ENCODE measurements around the gene ATF7. TPM values are rescaled to one million over a fixed set of nuclear protein-coding genes. Genes with fewer than 3 reads are reported as not detected.
A peak's percentile ranks its signal among the peaks of the same experiment; 100 is the strongest.

ATF7 gene
- total RNA-seq, 2 donors from 2014 or later = 22.1 to 24.7 TPM

GRCh38 chr12:53496752-53497032 lies 129.5 kb downstream of the ATF7 start:
- H3K27me3 ChIP-seq = no peaks in the 10 kb centered on the region
- no peak for DNase-seq (ENCODE audit: low spot score)
- H3K27ac ChIP-seq = peak overlapping the region; percentile 19 to 22
- H3K4me3 ChIP-seq = no peak overlapping the region
- no peaks in the 10 kb centered on the region for H3K36me3 ChIP-seq
- H3K4me1 ChIP-seq = peaks cover 0 to 40% of the 10 kb centered on the region in 2 donors
- no peaks in the 10 kb centered on the region for H3K9me3 ChIP-seq
- no peak for TF ChIP-seq CTCF (IDR thresholded peaks at IDR 0.05)

- Histone ChIP-seq H3K4me1 (peaks cover 0 to 36% of the 10 kb centered on the region in 2 donors), H3K4me3 (no peak overlapping the region), H3K36me3 (no peaks in the 10 kb centered on the region), H3K27me3 (no peaks in the 10 kb centered on the region), H3K9me3 (no peaks in the 10 kb centered on the region), H3K27ac (peak overlapping the region; percentile 19 to 22)
- no peak for TF ChIP-seq CTCF (IDR thresholded peaks at IDR 0.05)
- peak; percentile 83 for DNase-seq (ENCODE audit: low spot score)
These were observed 130.1 kb downstream of the ATF7 start for GRCh38 chr12:53495903-53496751.

GRCh38 chr12:53493610-53494391 lies 132.4 kb downstream of the ATF7 start:
- no peaks in the 10 kb centered on the region for H3K36me3 ChIP-seq
- DNase-seq (ENCODE audit: low spot score) = no peak
- H3K27me3 ChIP-seq = no peaks in the 10 kb centered on the region
- peak overlapping the region; percentile 49 to 60 for H3K4me3 ChIP-seq
- peaks cover 0 to 32% of the 10 kb centered on the region in 2 donors for H3K4me1 ChIP-seq
- TF ChIP-seq CTCF (IDR thresholded peaks at IDR 0.05) = no peak
- H3K9me3 ChIP-seq = no peaks in the 10 kb centered on the region
- peak overlapping the region; percentile 82 to 86 for H3K27ac ChIP-seq

- H3K27ac ChIP-seq = peak overlapping the region; percentile 82 to 86
- H3K4me1 ChIP-seq = peaks cover 0 to 25% of the 10 kb centered on the region in 2 donors
- H3K4me3 ChIP-seq = peak overlapping the region; percentile 49 to 60
- no peaks in the 10 kb centered on the region for H3K27me3 ChIP-seq
- no peak for TF ChIP-seq CTCF (IDR thresholded peaks at IDR 0.05)
- peaks cover 3% of the 10 kb centered on the region for H3K36me3 ChIP-seq
- H3K9me3 ChIP-seq = no peaks in the 10 kb centered on the region
- DNase-seq (ENCODE audit: low spot score) = peak; percentile 96
These were observed 133.2 kb downstream of the ATF7 start for GRCh38 chr12:53492830-53493609.

GRCh38 chr12:53492188-53492587 lies 134.0 kb downstream of the ATF7 start:
- Histone ChIP-seq H3K27me3 (no peaks in the 10 kb centered on the region), H3K4me3 (peak overlapping the region; percentile 49 to 60), H3K9me3 (no peaks in the 10 kb centered on the region), H3K4me1 (peaks cover 0 to 24% of the 10 kb centered on the region in 2 donors), H3K36me3 (peaks cover 5% of the 10 kb centered on the region), H3K27ac (peak overlapping the region; percentile 82 to 86)
- no peak for TF ChIP-seq CTCF (IDR thresholded peaks at IDR 0.05)
- DNase-seq (ENCODE audit: low spot score) = no peak

Measured in right atrium auricular region (tissue), 2 donors.